ENCODE results near the gene RCSD1.

GRCh38 chr1:167659881-167660280, 29.8 kb downstream of the RCSD1 start:
- TF ChIP-seq CTCF (IDR thresholded peaks at IDR 0.05) = no peak
- TF ChIP-seq POLR2A (IDR thresholded peaks at IDR 0.05) = no peak
- TF ChIP-seq EP300 (IDR thresholded peaks at IDR 0.05) = no peak

Data from stomach (tissue), 4 donors.